IMR-90 (cell line): ENCODE results near the gene SLC35D1. TPM values are rescaled to one million over a fixed set of nuclear protein-coding genes. Genes with fewer than 3 reads are reported as not detected.

Experiments used
- ATAC-seq: fragments of 200-7000 bp; cut with Tn5 transposase; 2 replicates; pipeline ENCODE4 v1.9.1; 2020; ENCODE audit warnings: low read depth, mild to moderate bottlenecking, moderate library complexity
- BruUV-seq: library from RNA; stranded (reverse); fragments of 400-500 nt; replicated peaks from 2 replicates; lab custom pipeline; 2021; lab: Mats Ljungman, UMichigan
- CTCF ChIA-PET: fragments of 300-600 bp; formaldehyde crosslinking; extraction: SDS; loops from one replicate; lab custom pipeline; 2021; ENCODE audit warnings: antibody characterized with exemption; lab: Yijun Ruan, JAX
- POLR2A ChIA-PET: fragments of 300-600 bp; sonication (Branson Sonifier 250); formaldehyde crosslinking; loops from one replicate; lab custom pipeline; 2022; ENCODE audit warnings: antibody characterized with exemption; ENCODE audit not compliant: unreplicated experiment; lab: Charles Lee
- DNase-seq: peaks from one replicate; pipeline ENCODE4 v3.0.0; 2013
- H2AFZ ChIP-seq: replicated peaks from 2 replicates; pipeline ENCODE3; 2013; ENCODE audit warnings: low read length, mild to moderate bottlenecking; ENCODE audit not compliant: poor library complexity
- H2AK5ac ChIP-seq: 2 replicates; pipeline ENCODE4 v1.6.1; 2013; ENCODE audit warnings: low read depth, low read length, inconsistent platforms
- H2AK9ac ChIP-seq: replicated peaks from 2 replicates; pipeline ENCODE3; 2013; ENCODE audit warnings: mild to moderate bottlenecking, low read depth, low read length, moderate library complexity; ENCODE audit not compliant: poor library complexity
- H2BK120ac ChIP-seq: 2 replicates; pipeline ENCODE4 v1.6.1; 2013; ENCODE audit warnings: low read depth, low read length, inconsistent platforms
- H2BK15ac ChIP-seq: 3 replicates; pipeline ENCODE4 v1.6.1; 2013; ENCODE audit warnings: low read depth, low read length, inconsistent platforms
- H2BK20ac ChIP-seq: 2 replicates; pipeline ENCODE4 v1.6.1; 2013; ENCODE audit warnings: low read depth, mild to moderate bottlenecking, inconsistent platforms, low read length, moderate library complexity
- H2BK5ac ChIP-seq: 2 replicates; pipeline ENCODE4 v1.6.1; 2013; ENCODE audit warnings: mild to moderate bottlenecking, low read depth, low read length, inconsistent platforms; ENCODE audit not compliant: poor library complexity, severe bottlenecking
- H3K14ac ChIP-seq: replicated peaks from 2 replicates; pipeline ENCODE4 v1.6.1; 2013; ENCODE audit warnings: low read depth, low read length, inconsistent platforms
- H3K18ac ChIP-seq: 2 replicates; pipeline ENCODE4 v1.6.1; 2013; ENCODE audit warnings: low read depth, low read length, control low read depth
- H3K23ac ChIP-seq: 2 replicates; pipeline ENCODE4 v1.6.1; 2013; ENCODE audit warnings: low read depth, low read length, inconsistent platforms
- H3K27ac ChIP-seq: 2 replicates; pipeline ENCODE4 v1.5.1; 2013; ENCODE audit warnings: mild to moderate bottlenecking, control low read depth, low read length; ENCODE audit not compliant: insufficient read depth
- H3K27me3 ChIP-seq: 2 replicates; pipeline ENCODE4 v1.6.1; 2013; ENCODE audit warnings: low read length; ENCODE audit not compliant: control insufficient read depth, insufficient read depth
- H3K36me3 ChIP-seq: 2 replicates; pipeline ENCODE4 v1.6.1; 2013; ENCODE audit warnings: low read length, mixed read lengths; ENCODE audit not compliant: control insufficient read depth, insufficient read depth
- H3K4ac ChIP-seq: 2 replicates; pipeline ENCODE4 v1.6.1; 2013; ENCODE audit warnings: low read depth, low read length, inconsistent platforms
- H3K4me1 ChIP-seq: 2 replicates; pipeline ENCODE4 v1.6.1; 2013; ENCODE audit warnings: low read length, mixed read lengths; ENCODE audit not compliant: control insufficient read depth, insufficient read depth
- H3K4me2 ChIP-seq: 2 replicates; pipeline ENCODE4 v1.6.1; 2013; ENCODE audit warnings: low read depth, mild to moderate bottlenecking, control low read depth, low read length, moderate library complexity
- H3K4me3 ChIP-seq: 2 replicates; pipeline ENCODE4 v1.5.1; 2013; ENCODE audit warnings: low read depth, mild to moderate bottlenecking, control low read depth, low read length, moderate library complexity; ENCODE audit not compliant: insufficient read depth
- H3K56ac ChIP-seq: 2 replicates; pipeline ENCODE4 v1.6.1; 2013; ENCODE audit warnings: low read length, inconsistent platforms; ENCODE audit not compliant: insufficient read depth; ENCODE audit errors: extremely low read depth
- H3K79me1 ChIP-seq, 2 experiments: 2 replicates each; pipeline ENCODE4 v1.6.1; 2013; ENCODE audit warnings: low read length in 2 of 2, inconsistent platforms in 1 of 2, low read depth in 1 of 2
- H3K9ac ChIP-seq: 2 replicates; pipeline ENCODE4 v1.6.1; 2013; ENCODE audit warnings: low read depth, low read length, control low read depth
- H3K9me1 ChIP-seq: 2 replicates; pipeline ENCODE4 v1.6.1; 2013; ENCODE audit warnings: low read length, inconsistent platforms; ENCODE audit not compliant: insufficient read depth
- H3K9me3 ChIP-seq: 2 replicates; pipeline ENCODE4 v1.6.1; 2013; ENCODE audit warnings: low read length; ENCODE audit not compliant: control insufficient read depth, insufficient read depth
- H4K20me1 ChIP-seq: 2 replicates; pipeline ENCODE4 v1.6.1; 2013; ENCODE audit warnings: low read length, inconsistent platforms; ENCODE audit not compliant: insufficient read depth
- H4K5ac ChIP-seq: 2 replicates; pipeline ENCODE4 v1.6.1; 2013; ENCODE audit warnings: mild to moderate bottlenecking, low read depth, low read length, control low read depth
- H4K8ac ChIP-seq, 2 experiments: 2 replicates each; pipeline ENCODE4 v1.6.1; 2013; ENCODE audit warnings: low read depth in 2 of 2, low read length in 2 of 2, control low read depth in 1 of 2, inconsistent platforms in 1 of 2
- H4K91ac ChIP-seq: 2 replicates; pipeline ENCODE4 v1.6.1; 2013; ENCODE audit warnings: low read depth, low read length, inconsistent platforms; ENCODE audit not compliant: insufficient read depth
- MAFK ChIP-seq: IDR thresholded peaks from 2 replicates; pipeline ENCODE4 v1.6.1; 2012; ENCODE audit warnings: low read depth, low read length, improper control_type of control experiment
- MAZ ChIP-seq: IDR thresholded peaks from 2 replicates; pipeline ENCODE4 v1.6.1; 2012; ENCODE audit warnings: low read depth, mild to moderate bottlenecking, low read length, improper control_type of control experiment, moderate library complexity, borderline replicate concordance
- NFE2L2 ChIP-seq: fragments of 150-350 bp; IDR thresholded peaks from 2 replicates; pipeline ENCODE4 v1.6.1; 2016; ENCODE audit warnings: low read depth, mild to moderate bottlenecking, low read length
- RFX5 ChIP-seq: IDR thresholded peaks from 2 replicates; pipeline ENCODE4 v1.8.0; 2012; ENCODE audit warnings: low read depth, mild to moderate bottlenecking, low read length, moderate library complexity
- SMC3 ChIP-seq: fragments of 150-350 bp; IDR thresholded peaks from 2 replicates; pipeline ENCODE4 v1.6.1; 2016; ENCODE audit warnings: low read depth, mild to moderate bottlenecking, antibody characterized with exemption, low read length, moderate library complexity
- WGBS, 2 experiments: methylation state at CpG; one replicate each; pipeline versions ENCODE4 v1.1.5 to v1.1.7; 2013; ENCODE audit warnings: missing lambda C conversion rate in 2 of 2; ENCODE audit not compliant: insufficient read length in 1 of 2; ENCODE audit errors: extremely low coverage in 2 of 2; 5-methylcytosine and 5-hydroxymethylcytosine counted together
- dilution Hi-C: fragments of 300-500 bp; cut with HindIII; formaldehyde crosslinking; loops from one replicate; pipeline ENCODE4 v1.14.3; 2018; ENCODE audit warnings: low sequenced_read_pairs; ENCODE audit not compliant: unreplicated experiment
- in situ Hi-C: fragments of 300-500 bp; cut with MboI; formaldehyde crosslinking; loops from 3 replicates; pipeline ENCODE4 v1.14.3; 2019; ENCODE audit warnings: low sequenced_read_pairs, inconsistent platforms, mixed read lengths
- intact Hi-C: fragments of 100-400 bp; cut with micrococcal nuclease; formaldehyde crosslinking; loops from 2 replicates; pipeline ENCODE4 v1.10.0; 2022
- polyA plus RNA-seq, 3 experiments: library from polyadenylated mRNA; depleted of rRNA; stranded (reverse); fragments of >200 nt; gene quantifications; 2 replicates each; pipeline ENCODE4 v1.2.3, GENCODE V29; 2012; ENCODE audit warnings: low replicate concordance in 1 of 3
- total RNA-seq: library from RNA; depleted of rRNA; stranded (reverse); fragments of >200 nt; gene quantifications from 2 replicates; pipeline ENCODE4 v1.2.3, GENCODE V29; 2012
- TF ChIP-seq, protein P1 (sequence below): fragments of 150-350 bp; IDR thresholded peaks from 2 replicates; pipeline ENCODE4 v1.6.1; 2016; ENCODE audit warnings: low read depth, mild to moderate bottlenecking, low read length, moderate library complexity, borderline replicate concordance

The SLC35D1 gene
- total and polyA plus RNA-seq, 2 of the 4 experiments (the other 2 are of a cell fraction): 7.2 to 16.3 TPM

DNA sequence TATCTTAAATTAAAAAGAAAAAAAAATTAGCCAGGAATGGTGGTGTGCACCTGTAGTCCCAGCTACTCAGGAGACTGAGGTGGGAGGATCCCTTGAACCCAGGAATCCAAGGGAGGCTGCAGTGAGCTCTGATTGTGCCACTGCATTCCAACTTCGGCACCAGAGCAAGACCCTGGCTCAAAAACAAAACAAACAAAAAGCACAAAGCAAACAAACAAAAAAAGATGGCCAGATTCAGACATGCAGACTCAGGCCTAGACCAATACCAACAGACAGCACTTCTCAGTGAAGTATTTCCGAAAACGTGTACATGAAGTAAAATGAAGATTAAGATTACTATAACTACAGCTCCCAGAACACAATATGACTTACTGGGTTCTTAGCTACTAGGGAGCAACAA lies 10.6 kb downstream of the SLC35D1 start:
- DNase-seq: no peak
- Histone ChIP-seq H2BK20ac (peak overlapping the region; percentile 66), H3K23ac (no peak overlapping the region; the same call in 1 of the 2 replicates), H3K4me1 (peaks cover 11% of the 10 kb centered on the region), H4K91ac (peak overlapping the region; percentile 73; the same call in 1 of the 2 replicates), H3K36me3 (peaks cover 43% of the 10 kb centered on the region), H3K9me3 (no peaks in the 10 kb centered on the region), H3K27ac (peak overlapping the region; percentile 71; the same call in 1 of the 2 replicates), H4K8ac (no peak overlapping the region; a peak in 1 of 4 replicates), H2AK5ac (0 out of 2 replicates have a peak overlapping the region, but pooled peaks have one; percentile 73), H3K9ac (no peak overlapping the region), H3K27me3 (no peaks in the 10 kb centered on the region), H2AFZ (no peak overlapping the region), H3K4ac (peak overlapping the region; percentile 64; the same call in 1 of the 2 replicates), H3K4me3 (no peak overlapping the region), H3K9me1 (peaks cover 11% of the 10 kb centered on the region), H3K14ac (0 out of 2 replicates have a peak overlapping the region, but pooled peaks have one; percentile 4), H2BK120ac (peak overlapping the region; percentile 49), H3K56ac (no peak overlapping the region), H3K4me2 (no peak overlapping the region), H2BK5ac (peak overlapping the region; percentile 61), H4K5ac (no peak overlapping the region), H4K20me1 (peaks cover 3% of the 10 kb centered on the region; the same call in 1 of the 2 replicates), H3K79me1 (peaks cover 17 to 37% of the 10 kb centered on the region in 2 experiments), H3K18ac (no peak overlapping the region; the same call in 1 of the 2 replicates), H2AK9ac (no peak overlapping the region), H2BK15ac (peak overlapping the region; percentile 15; the same call in 2 of the 3 replicates)
- intact Hi-C loops: no loop called here
- BruUV-seq: no TSS peak
- ChIA-PET CTCF (no interaction called here), POLR2A (no interaction called here)
- TF ChIP-seq MAZ (no peak), RFX5 (no peak), NFE2L2 (no peak), SMC3 (no peak), MAFK (no peak)
- TF ChIP-seq, protein P1, sequence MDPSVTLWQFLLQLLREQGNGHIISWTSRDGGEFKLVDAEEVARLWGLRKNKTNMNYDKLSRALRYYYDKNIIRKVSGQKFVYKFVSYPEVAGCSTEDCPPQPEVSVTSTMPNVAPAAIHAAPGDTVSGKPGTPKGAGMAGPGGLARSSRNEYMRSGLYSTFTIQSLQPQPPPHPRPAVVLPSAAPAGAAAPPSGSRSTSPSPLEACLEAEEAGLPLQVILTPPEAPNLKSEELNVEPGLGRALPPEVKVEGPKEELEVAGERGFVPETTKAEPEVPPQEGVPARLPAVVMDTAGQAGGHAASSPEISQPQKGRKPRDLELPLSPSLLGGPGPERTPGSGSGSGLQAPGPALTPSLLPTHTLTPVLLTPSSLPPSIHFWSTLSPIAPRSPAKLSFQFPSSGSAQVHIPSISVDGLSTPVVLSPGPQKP: no peak
- ATAC-seq: no peak
- WGBS, 2 experiments: no CpG with 5 or more reads among the region's 3 CpGs
- in situ Hi-C loops: no loop called here
- dilution Hi-C loops: no loop called here
